Neural cell (in vitro differentiated cells): ENCODE measurements around the gene RFC3. TPM values are rescaled to one million over a fixed set of nuclear protein-coding genes. Genes with fewer than 3 reads are reported as not detected.

Experiments used
- H2AFZ ChIP-seq: fragments of 200-600, 300-800 bp; sonication (generic), shearing (Covaris generic); 2 replicates; pipeline ENCODE4 v1.6.0; 2014; ENCODE audit warnings: low read depth, mild to moderate bottlenecking, antibody characterized with exemption, low read length, moderate library complexity
- H3F3A ChIP-seq: fragments of 200-600 bp; shearing (Covaris generic); 2 replicates; pipeline ENCODE4 v1.6.1; 2016; ENCODE audit warnings: mild to moderate bottlenecking, moderate library complexity, mixed read lengths, antibody characterized with exemption, low read length; ENCODE audit not compliant: insufficient read depth, poor library complexity, severe bottlenecking
- H3K27ac ChIP-seq: fragments of 200-600, 300-800 bp; sonication (generic), shearing (Covaris generic); 2 replicates; pipeline ENCODE4 v1.5.1; 2014; ENCODE audit warnings: mild to moderate bottlenecking, low read length, moderate library complexity
- H3K27me3 ChIP-seq: fragments of 300-800, 200-600 bp; sonication (generic), shearing (Covaris generic); 2 replicates; pipeline ENCODE4 v1.6.0; 2014; ENCODE audit warnings: mild to moderate bottlenecking, low read depth, low read length, moderate library complexity; ENCODE audit not compliant: insufficient read depth
- H3K36me3 ChIP-seq: fragments of 300-800, 200-600 bp; sonication (generic), shearing (Covaris generic); 2 replicates; pipeline ENCODE4 v1.5.1; 2014; ENCODE audit warnings: mild to moderate bottlenecking, antibody characterized with exemption, low read length, moderate library complexity; ENCODE audit not compliant: insufficient read depth
- H3K4me2 ChIP-seq: fragments of 300-800, 200-600 bp; sonication (generic), shearing (Covaris generic); 2 replicates; pipeline ENCODE4 v1.6.0; 2014; ENCODE audit warnings: mild to moderate bottlenecking, low read length
- H3K4me3 ChIP-seq: fragments of 300-800, 200-600 bp; sonication (generic), shearing (Covaris generic); 2 replicates; pipeline ENCODE4 v1.5.1; 2014; ENCODE audit warnings: mild to moderate bottlenecking, low read length, moderate library complexity
- H3K79me2 ChIP-seq: fragments of 200-600 bp; shearing (Covaris generic); replicated peaks from 2 replicates; pipeline ENCODE4 v1.6.0; 2014; ENCODE audit warnings: mild to moderate bottlenecking, low read length, moderate library complexity; ENCODE audit not compliant: insufficient read depth
- H3K9ac ChIP-seq: fragments of 300-800, 200-600 bp; sonication (generic), shearing (Covaris generic); 2 replicates; pipeline ENCODE4 v1.6.1; 2016; ENCODE audit warnings: mild to moderate bottlenecking, low read length, mixed read lengths
- H3K9me2 ChIP-seq: fragments of 200-600 bp; shearing (Covaris generic); 2 replicates; pipeline ENCODE4 v1.6.1; 2016; ENCODE audit warnings: mild to moderate bottlenecking, low read length, mixed read lengths; ENCODE audit not compliant: insufficient read depth
- H3K9me3 ChIP-seq: fragments of 200-600, 300-800 bp; sonication (generic), shearing (Covaris generic); 2 replicates; pipeline ENCODE4 v1.6.1; 2016; ENCODE audit warnings: mild to moderate bottlenecking, mixed run types, low read length, moderate library complexity, mixed read lengths
- H4K20me1 ChIP-seq: fragments of 200-600 bp; shearing (Covaris generic); 2 replicates; pipeline ENCODE4 v1.6.1; 2016; ENCODE audit warnings: mild to moderate bottlenecking, mixed run types; ENCODE audit not compliant: insufficient read depth
- CTCF ChIP-seq: fragments of 450-650 bp; IDR thresholded peaks from 2 replicates; pipeline ENCODE4 v1.5.1; 2014; ENCODE audit warnings: antibody characterized with exemption, mild to moderate bottlenecking, moderate library complexity; ENCODE audit not compliant: poor library complexity, severe bottlenecking
- EP300 ChIP-seq: fragments of 450-650 bp; conservative IDR thresholded peaks from 2 replicates; pipeline ENCODE4 v1.6.1; 2014; ENCODE audit warnings: antibody characterized with exemption, mild to moderate bottlenecking, moderate library complexity; ENCODE audit not compliant: poor library complexity, severe bottlenecking
- EZH2 ChIP-seq: fragments of 200-600, 300-800 bp; shearing (Covaris generic), sonication (generic); IDR thresholded peaks from 2 replicates; pipeline ENCODE4 v1.6.1; 2014; ENCODE audit warnings: antibody characterized with exemption, low read length, borderline replicate concordance, mild to moderate bottlenecking; ENCODE audit not compliant: insufficient read depth, poor library complexity, severe bottlenecking
- MXI1 ChIP-seq: fragments of 450-650 bp; conservative IDR thresholded peaks from 2 replicates; pipeline ENCODE4 v1.6.1; 2014; ENCODE audit warnings: antibody characterized with exemption, mild to moderate bottlenecking; ENCODE audit not compliant: poor library complexity, severe bottlenecking
- POLR2AphosphoS5 ChIP-seq: IDR thresholded peaks from 2 replicates; pipeline ENCODE4 v1.6.1; 2012
- RAD21 ChIP-seq: fragments of 450-650 bp; conservative IDR thresholded peaks from 2 replicates; pipeline ENCODE4 v1.6.1; 2014; ENCODE audit warnings: antibody characterized with exemption, mild to moderate bottlenecking, moderate library complexity
- SMC3 ChIP-seq: fragments of 450-650 bp; conservative IDR thresholded peaks from 2 replicates; pipeline ENCODE4 v1.6.1; 2014; ENCODE audit warnings: antibody characterized with exemption, mild to moderate bottlenecking, moderate library complexity; ENCODE audit not compliant: poor library complexity
- TAF1 ChIP-seq: IDR thresholded peaks from 2 replicates; pipeline ENCODE4 v1.6.1; 2012; ENCODE audit warnings: low read depth
- polyA plus RNA-seq: library from polyadenylated mRNA; depleted of rRNA; stranded (reverse); fragments of >200 nt; gene quantifications from 2 replicates; pipeline ENCODE4 v1.2.3, GENCODE V29; 2014
- TF ChIP-seq, protein P1 (sequence below): IDR thresholded peaks from 2 replicates; pipeline ENCODE4 v1.6.1; 2012; ENCODE audit warnings: borderline replicate concordance

RFC3 gene
- polyA plus RNA-seq, 1 donor from 2014 or later, result 13.8 TPM

DNA sequence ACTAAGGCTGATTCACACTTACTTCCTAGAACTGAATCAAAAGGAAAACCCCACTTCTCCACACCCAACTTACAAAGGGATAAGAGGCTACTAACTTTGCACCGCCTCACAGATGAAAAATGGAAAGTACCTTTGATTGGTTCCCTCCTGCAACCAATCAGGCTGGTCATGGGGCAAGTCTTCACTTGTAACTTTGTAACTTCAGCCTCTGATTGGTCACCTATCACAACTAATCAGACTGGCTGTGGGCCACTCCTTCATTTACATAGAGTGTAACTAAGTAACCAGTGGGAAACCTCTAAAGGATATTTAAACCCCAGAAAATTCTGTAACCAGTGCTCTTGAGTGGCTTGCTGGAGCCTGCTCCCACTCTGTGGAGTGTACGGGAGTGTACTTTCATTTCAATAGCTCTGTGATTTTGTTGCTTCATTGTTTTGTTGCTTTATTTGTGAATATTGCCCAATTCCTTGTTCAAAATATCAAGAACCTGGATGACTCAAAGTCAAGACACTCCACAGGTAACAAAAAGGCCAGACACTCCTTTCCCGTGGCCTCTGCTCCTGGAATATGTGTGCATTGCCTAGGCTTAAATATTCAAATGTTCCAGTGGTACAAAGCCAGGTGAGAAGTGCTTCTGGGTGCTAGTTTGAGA, 50.5 kb downstream of the RFC3 start:
- no peak overlapping the region for H3K4me2 ChIP-seq
- H3K9ac ChIP-seq, result no peak overlapping the region
- no peaks in the 10 kb centered on the region for H3K79me2 ChIP-seq
- no peaks in the 10 kb centered on the region for H3F3A ChIP-seq
- H3K27ac ChIP-seq, result no peak overlapping the region
- H2AFZ ChIP-seq, result no peak overlapping the region
- H3K9me2 ChIP-seq, result no peaks in the 10 kb centered on the region
- no peaks in the 10 kb centered on the region for H3K9me3 ChIP-seq
- TF ChIP-seq, protein P1, sequence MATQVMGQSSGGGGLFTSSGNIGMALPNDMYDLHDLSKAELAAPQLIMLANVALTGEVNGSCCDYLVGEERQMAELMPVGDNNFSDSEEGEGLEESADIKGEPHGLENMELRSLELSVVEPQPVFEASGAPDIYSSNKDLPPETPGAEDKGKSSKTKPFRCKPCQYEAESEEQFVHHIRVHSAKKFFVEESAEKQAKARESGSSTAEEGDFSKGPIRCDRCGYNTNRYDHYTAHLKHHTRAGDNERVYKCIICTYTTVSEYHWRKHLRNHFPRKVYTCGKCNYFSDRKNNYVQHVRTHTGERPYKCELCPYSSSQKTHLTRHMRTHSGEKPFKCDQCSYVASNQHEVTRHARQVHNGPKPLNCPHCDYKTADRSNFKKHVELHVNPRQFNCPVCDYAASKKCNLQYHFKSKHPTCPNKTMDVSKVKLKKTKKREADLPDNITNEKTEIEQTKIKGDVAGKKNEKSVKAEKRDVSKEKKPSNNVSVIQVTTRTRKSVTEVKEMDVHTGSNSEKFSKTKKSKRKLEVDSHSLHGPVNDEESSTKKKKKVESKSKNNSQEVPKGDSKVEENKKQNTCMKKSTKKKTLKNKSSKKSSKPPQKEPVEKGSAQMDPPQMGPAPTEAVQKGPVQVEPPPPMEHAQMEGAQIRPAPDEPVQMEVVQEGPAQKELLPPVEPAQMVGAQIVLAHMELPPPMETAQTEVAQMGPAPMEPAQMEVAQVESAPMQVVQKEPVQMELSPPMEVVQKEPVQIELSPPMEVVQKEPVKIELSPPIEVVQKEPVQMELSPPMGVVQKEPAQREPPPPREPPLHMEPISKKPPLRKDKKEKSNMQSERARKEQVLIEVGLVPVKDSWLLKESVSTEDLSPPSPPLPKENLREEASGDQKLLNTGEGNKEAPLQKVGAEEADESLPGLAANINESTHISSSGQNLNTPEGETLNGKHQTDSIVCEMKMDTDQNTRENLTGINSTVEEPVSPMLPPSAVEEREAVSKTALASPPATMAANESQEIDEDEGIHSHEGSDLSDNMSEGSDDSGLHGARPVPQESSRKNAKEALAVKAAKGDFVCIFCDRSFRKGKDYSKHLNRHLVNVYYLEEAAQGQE, result no peak
- TF ChIP-seq POLR2AphosphoS5 (no peak), SMC3 (no peak), MXI1 (no peak), EP300 (no peak), RAD21 (no peak), TAF1 (no peak), CTCF (no peak), EZH2 (no peak)
- H4K20me1 ChIP-seq, result no peaks in the 10 kb centered on the region
- no peaks in the 10 kb centered on the region for H3K36me3 ChIP-seq
- no peak overlapping the region for H3K4me3 ChIP-seq
- H3K27me3 ChIP-seq, result no peaks in the 10 kb centered on the region

DNA sequence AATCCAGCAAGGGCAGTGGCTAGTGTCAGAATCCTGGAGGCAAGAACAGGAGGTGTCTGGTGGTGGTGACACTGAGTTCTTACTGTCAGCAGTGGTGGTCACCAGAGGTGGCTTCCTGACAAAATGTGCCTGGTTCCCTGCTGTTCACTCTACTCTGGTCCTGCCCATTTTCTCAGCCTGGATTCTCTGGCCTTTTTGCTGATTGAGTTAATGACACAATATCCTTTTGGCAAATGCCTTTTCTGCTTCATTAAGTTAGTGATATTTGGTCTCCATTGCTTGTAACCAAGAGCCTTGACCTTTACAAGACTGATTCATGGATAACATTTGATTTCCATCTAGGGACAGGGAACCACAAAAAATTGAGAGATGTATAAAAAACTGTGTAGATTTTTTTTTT, 51.1 kb downstream of the RFC3 start:
- H3F3A ChIP-seq, result no peaks in the 10 kb centered on the region
- no peak overlapping the region for H2AFZ ChIP-seq
- no peaks in the 10 kb centered on the region for H3K79me2 ChIP-seq
- no peak overlapping the region for H3K9ac ChIP-seq
- H3K9me3 ChIP-seq, result no peaks in the 10 kb centered on the region
- H3K36me3 ChIP-seq, result no peaks in the 10 kb centered on the region
- no peaks in the 10 kb centered on the region for H4K20me1 ChIP-seq
- H3K27me3 ChIP-seq, result no peaks in the 10 kb centered on the region
- no peak overlapping the region for H3K4me3 ChIP-seq
- no peak overlapping the region for H3K4me2 ChIP-seq
- no peak overlapping the region for H3K27ac ChIP-seq
- TF ChIP-seq SMC3 (no peak), CTCF (no peak), RAD21 (no peak), EP300 (no peak)
- no peaks in the 10 kb centered on the region for H3K9me2 ChIP-seq
